ENCODE data around the gene FAM76A. TPM values are rescaled to one million over a fixed set of nuclear protein-coding genes. Genes with fewer than 3 reads are reported as not detected.
"Not testable (repeated sequence)": the region's sequence is repeated elsewhere in the genome, so short reads cannot be mapped to it uniquely, and the experiment has no call there.

Gene FAM76A
- total RNA-seq, 1 donor from 2014 or later = 3.4 TPM

- DNase-seq (ENCODE audit: low spot score in 2 of 2) = no peak
- no peak for TF ChIP-seq CTCF (IDR thresholded peaks at IDR 0.05)
- Histone ChIP-seq H3K27me3 (no peaks in the 10 kb centered on the region), H3K27ac (peak overlapping the region in 1 of 2 donors; percentile 96), H3K9me3 (no peaks in the 10 kb centered on the region), H3K4me1 (peaks cover 0 to 24% of the 10 kb centered on the region in 2 donors), H3K4me3 (peak overlapping the region; percentile 75 to 91), H3K36me3 (peaks cover 1 to 4% of the 10 kb centered on the region in 2 donors)
- intact Hi-C loops (cut with DNase I) = loop anchor here (5.0 kb wide), 1 partner anchor 102 kb away; the partner anchor contains the start of gene IFI6
Observed at GRCh38 chr1:27774654-27775053, 48.9 kb downstream of the FAM76A start.

GRCh38 chr1:27775336-27775735, 49.6 kb downstream of the FAM76A start:
- H3K27me3 ChIP-seq; intact Hi-C loops (cut with DNase I); H3K27ac ChIP-seq; DNase-seq (ENCODE audit: low spot score in 2 of 2); H3K9me3 ChIP-seq; H3K4me3 ChIP-seq; H3K36me3 ChIP-seq: not testable (repeated sequence)
- H3K4me1 ChIP-seq = peaks cover 0 to 24% of the 10 kb centered on the region in 2 donors

GRCh38 chr1:27776276-27776675, 50.5 kb downstream of the FAM76A start:
- peaks cover 0 to 24% of the 10 kb centered on the region in 2 donors for H3K4me1 ChIP-seq
- DNase-seq (ENCODE audit: low spot score in 2 of 2); H3K27me3 ChIP-seq; H3K9me3 ChIP-seq; H3K36me3 ChIP-seq; H3K4me3 ChIP-seq; intact Hi-C loops (cut with DNase I); H3K27ac ChIP-seq: not testable (repeated sequence)

- TF ChIP-seq CTCF (IDR thresholded peaks at IDR 0.05) = no peak
- Histone ChIP-seq H3K27me3 (no peaks in the 10 kb centered on the region), H3K4me3 (no peak overlapping the region), H3K36me3 (peaks cover 4 to 5% of the 10 kb centered on the region in 2 donors), H3K4me1 (peaks cover 0 to 18% of the 10 kb centered on the region in 2 donors), H3K27ac (no peak overlapping the region), H3K9me3 (no peaks in the 10 kb centered on the region)
- intact Hi-C loops (cut with DNase I) = no loop called here
- DNase-seq (ENCODE audit: low spot score in 2 of 2) = no peak
Observed at GRCh38 chr1:27778056-27778455, 52.3 kb downstream of the FAM76A start.

- H3K27ac ChIP-seq = no peak overlapping the region
Observed at GRCh38 chr1:27779122-27779521, 53.4 kb downstream of the FAM76A start.

GRCh38 chr1:27782950-27783349, 57.2 kb downstream of the FAM76A start:
- no peak for TF ChIP-seq CTCF (IDR thresholded peaks at IDR 0.05)
- Histone ChIP-seq H3K27ac (no peak overlapping the region), H3K27me3 (no peaks in the 10 kb centered on the region), H3K9me3 (no peaks in the 10 kb centered on the region), H3K4me1 (peaks cover 0 to 12% of the 10 kb centered on the region in 2 donors), H3K4me3 (no peak overlapping the region), H3K36me3 (peaks cover 0 to 5% of the 10 kb centered on the region in 2 donors)
- intact Hi-C loops (cut with DNase I) = no loop called here
- no peak for DNase-seq (ENCODE audit: low spot score in 2 of 2)

More at GRCh38 chr1:27779122-27779521, 53.4 kb downstream of the FAM76A start:
- Histone ChIP-seq H3K4me3 (no peak overlapping the region), H3K4me1 (peaks cover 0 to 16% of the 10 kb centered on the region in 2 donors), H3K9me3 (no peaks in the 10 kb centered on the region), H3K36me3 (peaks cover 4 to 5% of the 10 kb centered on the region in 2 donors), H3K27me3 (no peaks in the 10 kb centered on the region)
- DNase-seq (ENCODE audit: low spot score in 2 of 2) = no peak
- intact Hi-C loops (cut with DNase I) = no loop called here
- no peak for TF ChIP-seq CTCF (IDR thresholded peaks at IDR 0.05)

GRCh38 chr1:27784700-27785099, 58.9 kb downstream of the FAM76A start:
- Histone ChIP-seq H3K9me3 (no peaks in the 10 kb centered on the region), H3K36me3 (peaks cover 1 to 7% of the 10 kb centered on the region in 2 donors), H3K27ac (no peak overlapping the region), H3K27me3 (no peaks in the 10 kb centered on the region), H3K4me3 (no peak overlapping the region), H3K4me1 (peaks cover 0 to 12% of the 10 kb centered on the region in 2 donors)
- DNase-seq (ENCODE audit: low spot score in 2 of 2) = no peak
- intact Hi-C loops (cut with DNase I) = no loop called here
- TF ChIP-seq CTCF (IDR thresholded peaks at IDR 0.05) = no peak
